OCI-LY3 (cell line): ENCODE results near the gene LBR.

Source experiments
- H2AFZ ChIP-seq: fragments of 200-600, 300-600 bp; shearing (Covaris generic); 2 replicates; pipeline ENCODE4 v1.6.0; 2014; ENCODE audit warnings: antibody characterized with exemption, low read depth, low read length
- H3K27ac ChIP-seq: fragments of 200-600, 300-600 bp; sonication (generic); 2 replicates; pipeline ENCODE4 v1.5.1; 2014; ENCODE audit warnings: mild to moderate bottlenecking, low read length, moderate library complexity, mixed read lengths
- H3K27me3 ChIP-seq: fragments of 200-600, 300-600 bp; sonication (generic); 2 replicates; pipeline ENCODE4 v1.6.1; 2014; ENCODE audit warnings: low read depth, low read length, mixed read lengths
- H3K36me3 ChIP-seq: fragments of 200-600, 300-600 bp; sonication (generic); replicated peaks from 2 replicates; pipeline ENCODE3; 2014; ENCODE audit warnings: low read depth, low read length, mixed read lengths
- H3K4me1 ChIP-seq: fragments of 300-600, 200-600 bp; sonication (generic); 2 replicates; pipeline ENCODE4 v1.6.1; 2014; ENCODE audit warnings: low read length, mixed read lengths
- H3K4me2 ChIP-seq: fragments of 200-600, 300-600 bp; sonication (generic); 2 replicates; pipeline ENCODE4 v1.6.1; 2014; ENCODE audit warnings: low read length, mixed read lengths
- H3K4me3 ChIP-seq: fragments of 300-600, 200-600 bp; sonication (generic); 2 replicates; pipeline ENCODE4 v1.5.1; 2014; ENCODE audit warnings: antibody characterized with exemption, mild to moderate bottlenecking, low read length, moderate library complexity
- H3K79me2 ChIP-seq: fragments of 300-600, 200-600 bp; shearing (Covaris generic); 2 replicates; pipeline ENCODE4 v1.6.1; 2014; ENCODE audit warnings: mild to moderate bottlenecking, low read length, mixed read lengths
- H3K9ac ChIP-seq: fragments of 300-600, 200-600 bp; shearing (Covaris generic); 2 replicates; pipeline ENCODE4 v1.6.0; 2014; ENCODE audit warnings: mild to moderate bottlenecking, low read length, moderate library complexity
- H3K9me3 ChIP-seq: fragments of 200-600, 300-600 bp; shearing (Covaris generic); 2 replicates; pipeline ENCODE4 v1.6.1; 2014; ENCODE audit warnings: low read length, mixed read lengths; ENCODE audit not compliant: insufficient read depth
- H4K20me1 ChIP-seq: fragments of 200-600, 300-600 bp; sonication (generic); 2 replicates; pipeline ENCODE4 v1.6.1; 2016; ENCODE audit warnings: low read length, mixed read lengths; ENCODE audit not compliant: insufficient read depth
- EZH2phosphoT487 ChIP-seq: fragments of 200-600 bp; shearing (Covaris generic); IDR thresholded peaks from 2 replicates; pipeline ENCODE4 v1.6.1; 2018; ENCODE audit warnings: antibody characterized with exemption, mixed run types, low read depth
- TF ChIP-seq, protein P1 (sequence below): fragments of 200-600, 300-600 bp; sonication (generic); IDR thresholded peaks from 2 replicates; pipeline ENCODE4 v1.5.1; 2014; ENCODE audit warnings: antibody characterized with exemption, low read length, low read depth

The LBR gene

DNA sequence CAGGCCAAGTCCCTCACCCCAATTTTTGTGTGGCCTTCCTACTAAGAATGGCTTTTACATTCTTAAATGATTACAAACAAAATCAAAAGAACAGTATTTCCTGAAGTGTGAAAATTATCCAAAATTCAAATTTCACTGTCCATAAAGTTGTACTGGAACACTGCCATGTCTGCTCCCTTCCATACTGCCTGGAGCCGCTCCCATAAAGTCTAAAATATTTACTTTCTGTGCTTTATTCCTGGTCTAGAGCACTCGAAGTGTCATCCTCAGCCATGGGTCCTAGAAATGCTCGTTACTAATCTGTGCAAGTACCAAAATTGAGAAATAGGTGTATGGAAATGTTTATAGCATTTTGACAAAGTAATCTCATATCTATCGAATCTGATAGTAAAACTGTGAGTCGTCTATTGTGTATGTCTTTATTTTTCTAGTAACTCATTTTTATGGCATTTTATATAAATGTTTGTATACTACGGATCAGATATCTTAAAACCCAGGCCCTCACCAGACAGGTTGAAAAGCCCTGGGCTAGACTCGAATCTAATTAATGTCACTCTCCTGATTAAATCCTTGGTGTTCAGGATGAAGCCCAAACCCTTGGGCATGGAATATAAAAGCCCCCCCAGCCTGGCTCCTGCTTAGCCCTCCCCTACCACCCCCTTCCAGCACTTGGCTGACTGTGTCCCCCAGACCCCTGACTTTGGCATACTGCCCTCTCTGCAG is 4.9 kb downstream of the LBR start:
- peaks cover 91% of the 10 kb centered on the region for H3K79me2 ChIP-seq
- H4K20me1 ChIP-seq, result peaks cover 55% of the 10 kb centered on the region
- H3K36me3 ChIP-seq, result peaks cover 44% of the 10 kb centered on the region
- H3K27ac ChIP-seq, result no peak overlapping the region
- H3K9ac ChIP-seq, result no peak overlapping the region
- peaks cover 30% of the 10 kb centered on the region for H3K4me1 ChIP-seq
- TF ChIP-seq EZH2phosphoT487, result no peak
- TF ChIP-seq, protein P1, sequence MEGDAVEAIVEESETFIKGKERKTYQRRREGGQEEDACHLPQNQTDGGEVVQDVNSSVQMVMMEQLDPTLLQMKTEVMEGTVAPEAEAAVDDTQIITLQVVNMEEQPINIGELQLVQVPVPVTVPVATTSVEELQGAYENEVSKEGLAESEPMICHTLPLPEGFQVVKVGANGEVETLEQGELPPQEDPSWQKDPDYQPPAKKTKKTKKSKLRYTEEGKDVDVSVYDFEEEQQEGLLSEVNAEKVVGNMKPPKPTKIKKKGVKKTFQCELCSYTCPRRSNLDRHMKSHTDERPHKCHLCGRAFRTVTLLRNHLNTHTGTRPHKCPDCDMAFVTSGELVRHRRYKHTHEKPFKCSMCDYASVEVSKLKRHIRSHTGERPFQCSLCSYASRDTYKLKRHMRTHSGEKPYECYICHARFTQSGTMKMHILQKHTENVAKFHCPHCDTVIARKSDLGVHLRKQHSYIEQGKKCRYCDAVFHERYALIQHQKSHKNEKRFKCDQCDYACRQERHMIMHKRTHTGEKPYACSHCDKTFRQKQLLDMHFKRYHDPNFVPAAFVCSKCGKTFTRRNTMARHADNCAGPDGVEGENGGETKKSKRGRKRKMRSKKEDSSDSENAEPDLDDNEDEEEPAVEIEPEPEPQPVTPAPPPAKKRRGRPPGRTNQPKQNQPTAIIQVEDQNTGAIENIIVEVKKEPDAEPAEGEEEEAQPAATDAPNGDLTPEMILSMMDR, result no peak
- H3K4me3 ChIP-seq, result no peak overlapping the region
- no peak overlapping the region for H2AFZ ChIP-seq
- no peaks in the 10 kb centered on the region for H3K9me3 ChIP-seq
- H3K27me3 ChIP-seq, result no peaks in the 10 kb centered on the region
- H3K4me2 ChIP-seq, result no peak overlapping the region

DNA sequence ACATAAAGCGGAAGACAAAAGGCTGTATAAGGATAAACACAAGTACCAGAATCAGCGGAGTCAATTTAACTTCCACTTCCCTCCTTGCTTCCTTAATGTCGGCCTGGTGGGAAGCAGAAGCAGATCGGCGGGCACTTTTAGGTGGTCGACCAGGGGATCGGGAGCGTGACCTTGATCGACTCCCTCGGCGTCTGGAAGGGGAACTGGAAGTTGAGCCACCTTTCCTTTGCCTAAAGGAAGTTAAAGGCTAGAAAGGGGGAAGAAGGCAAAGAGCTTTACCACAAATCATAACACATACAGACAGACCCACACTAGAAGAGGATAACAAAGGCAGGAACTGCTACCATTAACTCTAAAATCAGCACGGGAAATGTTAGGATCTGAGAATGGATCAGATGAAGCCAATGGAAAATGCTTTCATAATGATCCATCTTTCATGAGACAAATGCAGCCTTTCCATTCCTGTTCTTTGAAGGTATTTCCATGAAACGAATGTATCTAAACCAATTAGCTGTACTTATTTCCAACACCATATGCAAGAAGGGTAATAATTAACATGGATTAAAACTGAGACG is 5.7 kb downstream of the LBR start:
- no peak overlapping the region for H3K4me3 ChIP-seq
- H3K36me3 ChIP-seq, result peaks cover 51% of the 10 kb centered on the region
- H3K27ac ChIP-seq, result no peak overlapping the region
- TF ChIP-seq, protein P1, result no peak
- no peak for TF ChIP-seq EZH2phosphoT487
- H4K20me1 ChIP-seq, result peaks cover 55% of the 10 kb centered on the region
- no peaks in the 10 kb centered on the region for H3K27me3 ChIP-seq
- H2AFZ ChIP-seq, result no peak overlapping the region
- peaks cover 90% of the 10 kb centered on the region for H3K79me2 ChIP-seq
- no peak overlapping the region for H3K9ac ChIP-seq
- H3K4me2 ChIP-seq, result no peak overlapping the region
- H3K4me1 ChIP-seq, result peaks cover 30% of the 10 kb centered on the region
- H3K9me3 ChIP-seq, result no peaks in the 10 kb centered on the region

DNA sequence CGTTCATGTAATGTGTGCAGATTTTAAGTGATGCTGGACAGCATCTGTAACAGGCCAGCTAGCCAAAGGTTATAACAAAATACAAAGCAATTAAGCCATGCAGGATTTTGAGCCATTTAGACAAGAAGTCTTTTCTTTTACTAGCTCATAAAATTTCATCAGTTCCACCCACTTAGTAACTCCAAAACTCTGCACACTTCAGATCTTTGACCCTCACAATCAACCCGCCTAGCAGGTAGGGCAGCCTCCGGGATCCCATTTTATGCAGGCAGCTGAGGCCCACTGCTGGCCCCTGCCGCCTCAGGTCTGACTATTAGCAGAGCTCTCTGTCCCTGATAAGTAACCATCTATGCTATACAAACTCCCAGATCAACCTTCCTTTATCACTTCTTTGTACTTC is 9.2 kb downstream of the LBR start:
- no peaks in the 10 kb centered on the region for H3K9me3 ChIP-seq
- peaks cover 35% of the 10 kb centered on the region for H4K20me1 ChIP-seq
- H3K4me1 ChIP-seq, result peaks cover 11% of the 10 kb centered on the region
- H3K9ac ChIP-seq, result no peak overlapping the region
- TF ChIP-seq EZH2phosphoT487, result no peak
- TF ChIP-seq, protein P1, result no peak
- H3K4me2 ChIP-seq, result no peak overlapping the region
- no peak overlapping the region for H3K4me3 ChIP-seq
- H3K36me3 ChIP-seq, result peaks cover 77% of the 10 kb centered on the region
- H3K27ac ChIP-seq, result no peak overlapping the region
- H3K27me3 ChIP-seq, result no peaks in the 10 kb centered on the region
- no peak overlapping the region for H2AFZ ChIP-seq
- H3K79me2 ChIP-seq, result peaks cover 83% of the 10 kb centered on the region

GRCh38 chr1:225418059-225418458 is 9.8 kb downstream of the LBR start:
- H3K36me3 ChIP-seq, result peaks cover 82% of the 10 kb centered on the region
- H4K20me1 ChIP-seq, result peaks cover 30% of the 10 kb centered on the region
- no peak for TF ChIP-seq EZH2phosphoT487
- TF ChIP-seq, protein P1, result no peak

More at GRCh38 chr1:225418059-225418458, 9.8 kb downstream of the LBR start:
- Histone ChIP-seq H3K9ac (no peak overlapping the region), H3K9me3 (no peaks in the 10 kb centered on the region), H3K4me3 (no peak overlapping the region), H2AFZ (no peak overlapping the region), H3K4me1 (peaks cover 7% of the 10 kb centered on the region), H3K27me3 (no peaks in the 10 kb centered on the region), H3K4me2 (no peak overlapping the region), H3K27ac (no peak overlapping the region), H3K79me2 (peaks cover 83% of the 10 kb centered on the region)
